ENCODE results near the gene CLASRP.

- TF ChIP-seq EZH2 (IDR thresholded peaks at IDR 0.05; ENCODE audit: low read length, missing control alignments) (no peak), CTCF (conservative IDR thresholded peaks at IDR 0.05 in 1 of 2, IDR thresholded peaks at IDR 0.05 in 1 of 2; ENCODE audit: low read depth in 1 of 2, low read length in 2 of 2) (no peak)
Observed at GRCh38 chr19:45040059-45040771, 1.4 kb downstream of the CLASRP start.
